HL-60 (cell line): ENCODE data around the gene UNKL.

Experiments used
- DNase-seq, 2 experiments: peaks; one replicate each; pipeline ENCODE4 v3.0.0-alpha.2; 2010 to 2020; ENCODE audit warnings: low read depth in 1 of 2, low spot score in 1 of 2
- H3K27ac ChIP-seq: fragments of 250-450 bp; sonication (Bioruptor Pico); replicated peaks from 2 replicates; pipeline ENCODE4 v1.5.1; 2020; ENCODE audit warnings: mild to moderate bottlenecking, moderate library complexity
- H3K27me3 ChIP-seq: fragments of 250-450 bp; sonication (Bioruptor Pico); 2 replicates; pipeline ENCODE4 v1.5.1; 2021; ENCODE audit warnings: mild to moderate bottlenecking, moderate library complexity; ENCODE audit not compliant: insufficient read depth, poor library complexity, severe bottlenecking
- H3K4me3 ChIP-seq: replicated peaks from 2 replicates; pipeline ENCODE4 v1.5.1; 2011; ENCODE audit warnings: mild to moderate bottlenecking, control low read depth, low read length; ENCODE audit not compliant: insufficient read depth
- CTCF ChIP-seq: IDR thresholded peaks from one replicate; pipeline ENCODE4 v1.5.1; 2011; ENCODE audit warnings: low read length, control low read depth, inconsistent platforms; ENCODE audit not compliant: insufficient read depth
- GABPA ChIP-seq: IDR thresholded peaks from 2 replicates; pipeline ENCODE4 v1.6.1; 2012; ENCODE audit warnings: low read depth
- POLR2AphosphoS5 ChIP-seq: IDR thresholded peaks from 2 replicates; pipeline ENCODE4 v1.6.1; 2012; ENCODE audit warnings: low read depth
- REST ChIP-seq: IDR thresholded peaks from 2 replicates; pipeline ENCODE4 v1.6.1; 2012; ENCODE audit warnings: low read depth; ENCODE audit not compliant: insufficient replicate concordance
- SPI1 ChIP-seq: IDR thresholded peaks from 2 replicates; pipeline ENCODE4 v1.6.1; 2012; ENCODE audit warnings: low read depth, mild to moderate bottlenecking, borderline replicate concordance

Gene UNKL

GRCh38 chr16:1434644-1435592 is 20.4 kb upstream of the UNKL start:
- DNase-seq, result no peak
- peaks cover 3% of the 10 kb centered on the region for H3K27me3 ChIP-seq
- no peak for TF ChIP-seq SPI1
- TF ChIP-seq POLR2AphosphoS5, result no peak
- TF ChIP-seq CTCF, result no peak
- TF ChIP-seq GABPA, result no peak
- no peak for TF ChIP-seq REST
- no peak overlapping the region for H3K27ac ChIP-seq
- H3K4me3 ChIP-seq, result no peak overlapping the region

- Histone ChIP-seq H3K27me3 (peaks cover 3% of the 10 kb centered on the region), H3K4me3 (no peak overlapping the region), H3K27ac (no peak overlapping the region)
- no peak for DNase-seq
- no peak for TF ChIP-seq GABPA
- TF ChIP-seq SPI1, result no peak
- no peak for TF ChIP-seq CTCF
- no peak for TF ChIP-seq POLR2AphosphoS5
- no peak for TF ChIP-seq REST
Observed at GRCh38 chr16:1433756-1434155, 19.3 kb upstream of the UNKL start.

GRCh38 chr16:1433263-1433560 is 18.7 kb upstream of the UNKL start:
- no peak for DNase-seq
- Histone ChIP-seq H3K27me3 (peaks cover 3% of the 10 kb centered on the region), H3K4me3 (no peak overlapping the region), H3K27ac (no peak overlapping the region)
- TF ChIP-seq SPI1 (no peak), GABPA (no peak), POLR2AphosphoS5 (no peak), CTCF (no peak), REST (no peak)
